ENCODE data around the gene KRTAP4-4.

- no peak for TF ChIP-seq CTCF (IDR thresholded peaks at IDR 0.05; ENCODE audit: low read depth, low read length)
- TF ChIP-seq MYC (IDR thresholded peaks at IDR 0.05; ENCODE audit: low read depth, low read length): no peak
- TF ChIP-seq POLR2A (IDR thresholded peaks at IDR 0.05; ENCODE audit: extremely low read depth, insufficient read length): no peak
- TF ChIP-seq, protein P1, sequence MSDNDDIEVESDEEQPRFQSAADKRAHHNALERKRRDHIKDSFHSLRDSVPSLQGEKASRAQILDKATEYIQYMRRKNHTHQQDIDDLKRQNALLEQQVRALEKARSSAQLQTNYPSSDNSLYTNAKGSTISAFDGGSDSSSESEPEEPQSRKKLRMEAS (IDR thresholded peaks at IDR 0.05; ENCODE audit: low read depth, low read length): no peak
These were observed 24.0 kb upstream of the KRTAP4-4 start, which contains the start of gene KRTAP4-1 for GRCh38 chr17:41184480-41184961.
